GM12878 (cell line): ENCODE results near the gene COPB1. TPM values are rescaled to one million over a fixed set of nuclear protein-coding genes. Genes with fewer than 3 reads are reported as not detected.
A peak's percentile ranks its signal among the peaks of the same experiment; 100 is the strongest.

Experiments used
- ATAC-seq: fragments of 200-7000 bp; cut with Tn5 transposase; 3 replicates; pipeline ENCODE4 v1.9.1; 2020; ENCODE audit warnings: mild to moderate bottlenecking, moderate library complexity
- BruUV-seq: library from RNA; stranded (reverse); fragments of 400-500 nt; replicated peaks from 2 replicates; lab custom pipeline; 2021; lab: Mats Ljungman, UMichigan
- CTCF ChIA-PET: fragments of 300-600 bp; sonication (Branson Sonifier 250); formaldehyde crosslinking; extraction: SDS; loops from one replicate; lab custom pipeline; 2021; ENCODE audit warnings: inconsistent platforms; lab: Yijun Ruan, JAX
- POLR2A ChIA-PET: fragments of 350-600 bp; formaldehyde crosslinking; extraction: SDS; loops from one replicate; lab custom pipeline; 2021; ENCODE audit warnings: inconsistent platforms; lab: Charles Lee
- RAD21 ChIA-PET: fragments of 300-600 bp; sonication (Branson Sonifier 250); formaldehyde crosslinking; loops from one replicate; lab custom pipeline; 2023; ENCODE audit warnings: antibody characterized with exemption; ENCODE audit not compliant: unreplicated experiment; lab: Charles Lee
- SMC1A ChIA-PET: fragments of 300-600 bp; sonication (Branson Sonifier 250); formaldehyde crosslinking; loops from one replicate; lab custom pipeline; 2023; ENCODE audit not compliant: unreplicated experiment, uncharacterized antibody; lab: Charles Lee
- DNase-seq: peaks from one replicate; pipeline ENCODE4 v3.0.0-alpha.2; 2011; ENCODE audit warnings: low read depth, low spot score
- FAIRE-seq: peaks from 3 replicates; lab custom pipeline; 2011; peaks lifted over from hg19 to GRCh38; lab: Jason Lieb, UNC
- H2AFZ ChIP-seq: 2 replicates; pipeline ENCODE4 v1.6.0; 2011; ENCODE audit warnings: low read depth, low read length, control low read depth; ENCODE audit not compliant: control insufficient read depth
- H3K27ac ChIP-seq: 2 replicates; pipeline ENCODE4 v1.5.1; 2011; ENCODE audit warnings: control low read depth; ENCODE audit not compliant: control insufficient read depth, insufficient read depth
- H3K27me3 ChIP-seq, 2 experiments: replicated peaks in 1 of 2; 2 replicates each; pipeline versions ENCODE4 v1.6.0 to v1.6.1; 2011; ENCODE audit warnings: low read length in 1 of 2; ENCODE audit not compliant: control insufficient read depth in 2 of 2, insufficient read depth in 2 of 2
- H3K36me3 ChIP-seq, 2 experiments: 2 replicates each; pipeline ENCODE4 v1.5.1; 2011; ENCODE audit warnings: low read length in 1 of 2; ENCODE audit not compliant: control insufficient read depth in 2 of 2, insufficient read depth in 2 of 2
- H3K4me1 ChIP-seq: 2 replicates; pipeline ENCODE4 v1.6.1; 2011; ENCODE audit warnings: mild to moderate bottlenecking, low read length, moderate library complexity, mixed read lengths; ENCODE audit not compliant: control insufficient read depth, insufficient read depth
- H3K4me2 ChIP-seq: 2 replicates; pipeline ENCODE4 v1.6.0; 2011; ENCODE audit warnings: control low read depth; ENCODE audit not compliant: control insufficient read depth, insufficient read depth
- H3K4me3 ChIP-seq: fragments of 200-600 bp; sonication (generic); 2 replicates; pipeline ENCODE4 v1.5.1; 2016
- H3K79me2 ChIP-seq: 2 replicates; pipeline ENCODE4 v1.6.0; 2011; ENCODE audit warnings: low read length; ENCODE audit not compliant: control insufficient read depth, insufficient read depth
- H3K9ac ChIP-seq: 2 replicates; pipeline ENCODE4 v1.8.0; 2011; ENCODE audit warnings: low read length, control low read depth, mixed read lengths; ENCODE audit not compliant: control insufficient read depth, insufficient read depth
- H3K9me3 ChIP-seq: replicated peaks from 3 replicates; pipeline ENCODE4 v1.5.1; 2011; ENCODE audit warnings: mild to moderate bottlenecking, low read length; ENCODE audit not compliant: control insufficient read depth, insufficient read depth
- H4K20me1 ChIP-seq: 2 replicates; pipeline ENCODE4 v1.6.0; 2011; ENCODE audit not compliant: control insufficient read depth, insufficient read depth
- CHD1 ChIP-seq: IDR thresholded peaks from 2 replicates; pipeline ENCODE4 v1.6.1; 2012; ENCODE audit warnings: low read depth, low read length, improper control_type of control experiment
- CREB1 ChIP-seq: IDR thresholded peaks from 2 replicates; pipeline ENCODE4 v1.6.1; 2012; ENCODE audit warnings: low read depth, mild to moderate bottlenecking, inconsistent platforms
- CREM ChIP-seq: IDR thresholded peaks from 2 replicates; pipeline ENCODE4 v1.6.1; 2014; ENCODE audit warnings: antibody characterized with exemption, low read depth
- IKZF2 ChIP-seq, 2 experiments: fragments of 450-650 bp; IDR thresholded peaks; 2 replicates each; pipeline ENCODE4 v1.6.1; 2017; ENCODE audit warnings: mild to moderate bottlenecking in 2 of 2, moderate library complexity in 2 of 2
- MTA2 ChIP-seq: fragments of 450-650 bp; IDR thresholded peaks from 2 replicates; pipeline ENCODE4 v1.6.1; 2016; ENCODE audit warnings: low read depth, mild to moderate bottlenecking, moderate library complexity
- SREBF2 ChIP-seq: IDR thresholded peaks from 2 replicates; pipeline ENCODE4 v1.6.1; 2012; ENCODE audit warnings: mild to moderate bottlenecking, low read length
- ZBED1 ChIP-seq: IDR thresholded peaks from 2 replicates; pipeline ENCODE4 v1.6.1; 2016; ENCODE audit warnings: borderline replicate concordance
- ZBTB40 ChIP-seq: fragments of 450-650 bp; IDR thresholded peaks from 2 replicates; pipeline ENCODE4 v1.6.1; 2016; ENCODE audit warnings: mild to moderate bottlenecking, moderate library complexity, borderline replicate concordance
- WGBS: methylation state at CpG from one replicate; pipeline ENCODE4 v1.1.6; 2016; ENCODE audit warnings: low lambda C conversion rate; ENCODE audit not compliant: insufficient replicate concordance, insufficient coverage; ENCODE audit errors: missing lambda C conversion rate; 5-methylcytosine and 5-hydroxymethylcytosine counted together
- in situ Hi-C: fragments of 300-500 bp; cut with MboI; formaldehyde crosslinking; loops from 9 replicates; pipeline ENCODE4 v1.14.3; 2018; ENCODE audit warnings: mixed read lengths
- intact Hi-C: fragments of 100-400 bp; cut with micrococcal nuclease; formaldehyde crosslinking; loops from one replicate; pipeline ENCODE4 v1.14.2; 2022; ENCODE audit not compliant: unreplicated experiment
- polyA plus RNA-seq, 11 experiments: library from polyadenylated mRNA; depleted of rRNA in 4 of 11; unstranded in 6 of 11; stranded (reverse) in 5 of 11; fragments of >200 nt; fragmentation: Nextera tagmentation in 4 of 11; fragmentation: Illumina TruSeq in 1 of 11; extraction: Ambion mirVana in 4 of 11; extraction: Trizol in 1 of 11; gene quantifications; 1 replicate in 1 of 11; 2 replicates in 10 of 11; pipeline versions ENCODE4 v1.2.1 to v1.2.3, GENCODE V29; 2011 to 2016; ENCODE audit warnings: inconsistent platforms in 2 of 11, missing spikeins in 2 of 11, low read depth in 1 of 11
- total RNA-seq, 4 experiments: library from RNA; depleted of rRNA in 3 of 4; stranded (reverse); fragments of >200 nt in 3 of 4; fragmentation: Illumina TruSeq in 1 of 4; extraction: Trizol in 1 of 4; gene quantifications; 2 replicates each; pipeline versions ENCODE4 v1.2.1 to v1.2.3, GENCODE V29; 2013 to 2021
- TF ChIP-seq, protein P1 (sequence below): IDR thresholded peaks from 2 replicates; pipeline ENCODE4 v1.6.1; 2012; ENCODE audit warnings: low read depth, low read length, improper control_type of control experiment
- TF ChIP-seq, protein P2 (sequence below): IDR thresholded peaks from 2 replicates; pipeline ENCODE4 v1.6.1; 2012; ENCODE audit warnings: low read depth, low read length, improper control_type of control experiment

The COPB1 gene
- total and polyA plus RNA-seq, 10 of the 15 experiments (the other 5 are each of a cell fraction or from before 2014, with no cell fraction given) = 67.0 to 149 (median 109) TPM

DNA sequence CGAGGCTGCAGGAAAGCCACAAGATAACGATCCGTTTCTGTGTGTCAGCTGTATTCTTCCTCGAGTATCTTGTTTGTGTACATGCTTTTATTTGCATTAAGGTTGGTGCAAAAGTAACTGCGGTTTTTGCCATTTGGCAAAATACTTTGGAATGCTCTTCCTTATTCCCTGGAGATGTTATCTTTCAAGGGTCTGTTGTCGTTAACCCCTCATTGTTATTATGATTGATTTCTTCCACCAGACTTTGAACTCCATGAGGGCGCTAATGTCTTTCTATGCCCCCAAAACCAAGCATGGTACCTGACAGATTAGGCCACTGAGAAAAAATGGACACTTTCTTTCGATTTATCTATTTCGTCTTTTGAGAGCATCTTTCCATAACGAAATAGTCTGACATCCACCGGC, 21.1 kb upstream of the COPB1 start:
- Histone ChIP-seq H4K20me1 (no peaks in the 10 kb centered on the region), H3K9me3 (no peaks in the 10 kb centered on the region), H2AFZ (peak overlapping the region; percentile 98), H3K4me1 (no peaks in the 10 kb centered on the region), H3K79me2 (peaks cover 36% of the 10 kb centered on the region), H3K27ac (peak overlapping the region; percentile 89), H3K36me3 (0 out of 4 replicates have a peak, but pooled peaks cover 0 to 1% of the 10 kb centered on the region in 2 experiments), H3K4me3 (peak overlapping the region; percentile 95), H3K27me3 (no peaks in the 10 kb centered on the region), H3K4me2 (peak overlapping the region; percentile 89), H3K9ac (peak overlapping the region; percentile 99)
- CTCF ChIA-PET = interaction anchor here (1.0 to 1.6 kb wide), 4 partner anchors 20 to 387 kb away, joined by 3 to 9 read pairs (median 4); no protein-coding TSS in a partner anchor
- POLR2A ChIA-PET = interaction anchor here (0.6 to 2.3 kb wide), 4 partner anchors 21 to 192 kb away, joined by 3 to 34 read pairs (median 6); partner anchors contain the start of gene COPB1
- no peak for DNase-seq
- SMC1A ChIA-PET = interaction anchor here (1.3 to 1.9 kb wide), 3 partner anchors 13 to 387 kb away, joined by 3 to 11 read pairs (median 5); partner anchors contain the start of gene COPB1
- RAD21 ChIA-PET = interaction anchor here (0.8 to 2.9 kb wide), 2 partner anchors 20 to 217 kb away, joined by 3 to 21 read pairs; partner anchors contain the start of gene COPB1
- WGBS = 17% methylated on average over 11 of the region's 11 CpGs
- TF ChIP-seq, protein P1, sequence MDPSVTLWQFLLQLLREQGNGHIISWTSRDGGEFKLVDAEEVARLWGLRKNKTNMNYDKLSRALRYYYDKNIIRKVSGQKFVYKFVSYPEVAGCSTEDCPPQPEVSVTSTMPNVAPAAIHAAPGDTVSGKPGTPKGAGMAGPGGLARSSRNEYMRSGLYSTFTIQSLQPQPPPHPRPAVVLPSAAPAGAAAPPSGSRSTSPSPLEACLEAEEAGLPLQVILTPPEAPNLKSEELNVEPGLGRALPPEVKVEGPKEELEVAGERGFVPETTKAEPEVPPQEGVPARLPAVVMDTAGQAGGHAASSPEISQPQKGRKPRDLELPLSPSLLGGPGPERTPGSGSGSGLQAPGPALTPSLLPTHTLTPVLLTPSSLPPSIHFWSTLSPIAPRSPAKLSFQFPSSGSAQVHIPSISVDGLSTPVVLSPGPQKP = no peak
- TF ChIP-seq ZBED1 (no peak), ZBTB40 (peak; percentile 54; the same call in 1 of the 2 replicates), SREBF2 (no peak), CREM (no peak), IKZF2 (IDR thresholded peaks at IDR 0.05) (no peak), CHD1 (0 out of 2 replicates have a peak, but pooled peaks have one; percentile 13), MTA2 (0 out of 2 replicates have a peak, but pooled peaks have one; percentile 4), CREB1 (no peak)
- TF ChIP-seq, protein P2, sequence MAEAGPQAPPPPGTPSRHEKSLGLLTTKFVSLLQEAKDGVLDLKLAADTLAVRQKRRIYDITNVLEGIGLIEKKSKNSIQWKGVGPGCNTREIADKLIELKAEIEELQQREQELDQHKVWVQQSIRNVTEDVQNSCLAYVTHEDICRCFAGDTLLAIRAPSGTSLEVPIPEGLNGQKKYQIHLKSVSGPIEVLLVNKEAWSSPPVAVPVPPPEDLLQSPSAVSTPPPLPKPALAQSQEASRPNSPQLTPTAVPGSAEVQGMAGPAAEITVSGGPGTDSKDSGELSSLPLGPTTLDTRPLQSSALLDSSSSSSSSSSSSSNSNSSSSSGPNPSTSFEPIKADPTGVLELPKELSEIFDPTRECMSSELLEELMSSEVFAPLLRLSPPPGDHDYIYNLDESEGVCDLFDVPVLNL = 0 out of 2 replicates have a peak, but pooled peaks have one; percentile 4
- BruUV-seq = TSS peak; percentile 99
- ATAC-seq = no peak; the same call in 2 of the 3 replicates
- no peak for FAIRE-seq
- in situ Hi-C loops = loop anchor here (5.0 kb wide), 1 partner anchor 387 kb away; no protein-coding TSS in a partner anchor
- intact Hi-C loops = loop anchor here (2.0 kb wide), 1 partner anchor 22 kb away; the partner anchor contains the start of gene COPB1
